PC-3 (cell line): ENCODE measurements around the gene BOLA3. TPM values are rescaled to one million over a fixed set of nuclear protein-coding genes. Genes with fewer than 3 reads are reported as not detected.

Experiments
- ATAC-seq: fragments of 200-7000 bp; cut with Tn5 transposase; 2 replicates; pipeline ENCODE4 v1.9.1; 2020; ENCODE audit warnings: mild to moderate bottlenecking, moderate library complexity
- BruUV-seq: library from RNA; stranded (reverse); fragments of 400-500 nt; replicated peaks from 2 replicates; lab custom pipeline; 2021; lab: Mats Ljungman, UMichigan
- CTCF ChIA-PET: fragments of 300-600 bp; sonication (Branson Sonifier 250); formaldehyde crosslinking; loops from one replicate; lab custom pipeline; 2022; ENCODE audit warnings: antibody characterized with exemption; lab: Charles Lee
- POLR2A ChIA-PET: fragments of 300-600 bp; sonication (Branson Sonifier 250); formaldehyde crosslinking; loops from one replicate; lab custom pipeline; 2022; ENCODE audit warnings: antibody characterized with exemption; ENCODE audit not compliant: unreplicated experiment; lab: Charles Lee
- DNase-seq: peaks from one replicate; pipeline ENCODE4 v3.0.0-alpha.2; 2015
- H2AFZ ChIP-seq: fragments of 300-600 bp; sonication (generic); 2 replicates; pipeline ENCODE4 v1.6.0; 2016; ENCODE audit warnings: antibody characterized with exemption, low read length
- H3F3A ChIP-seq: fragments of 300-600 bp; sonication (generic); one replicate; pipeline ENCODE4 v1.6.0; 2017; ENCODE audit warnings: antibody characterized with exemption, low read length, control low read depth, mild to moderate bottlenecking; ENCODE audit not compliant: unreplicated experiment
- H3K27ac ChIP-seq: fragments of 300-600 bp; sonication (generic); 2 replicates; pipeline ENCODE4 v1.5.1; 2016; ENCODE audit warnings: mild to moderate bottlenecking, low read length
- H3K27me3 ChIP-seq: fragments of 300-600 bp; sonication (generic); 2 replicates; pipeline ENCODE4 v1.6.1; 2016; ENCODE audit warnings: low read length, mixed read lengths
- H3K36me3 ChIP-seq: fragments of 300-600 bp; sonication (generic); 2 replicates; pipeline ENCODE4 v1.6.1; 2016; ENCODE audit warnings: low read depth, mixed run types, low read length, mixed read lengths
- H3K4me1 ChIP-seq: fragments of 300-600 bp; sonication (generic); 2 replicates; pipeline ENCODE4 v1.5.1; 2016; ENCODE audit warnings: low read length; ENCODE audit not compliant: insufficient read depth
- H3K4me2 ChIP-seq: fragments of 300-600 bp; sonication (generic); 2 replicates; pipeline ENCODE4 v1.6.0; 2016; ENCODE audit warnings: low read length
- H3K4me3 ChIP-seq: fragments of 300-600 bp; sonication (generic); 2 replicates; pipeline ENCODE4 v1.5.1; 2016; ENCODE audit warnings: mild to moderate bottlenecking, low read length, mixed read lengths
- H3K79me2 ChIP-seq: fragments of 300-600 bp; sonication (generic); 2 replicates; pipeline ENCODE4 v1.6.1; 2017; ENCODE audit warnings: low read length, mixed read lengths
- H3K9ac ChIP-seq: fragments of 300-600 bp; sonication (generic); 2 replicates; pipeline ENCODE4 v1.6.0; 2016; ENCODE audit warnings: mild to moderate bottlenecking, low read length
- H3K9me2 ChIP-seq: fragments of 300-600 bp; sonication (generic); replicated peaks from 2 replicates; pipeline ENCODE4 v1.6.1; 2016; ENCODE audit warnings: mixed run types, low read length, mixed read lengths
- H3K9me3 ChIP-seq: fragments of 300-600 bp; sonication (generic); 2 replicates; pipeline ENCODE4 v1.6.1; 2016; ENCODE audit warnings: low read length, mixed read lengths
- H4K20me1 ChIP-seq: fragments of 300-600 bp; sonication (generic); 2 replicates; pipeline ENCODE4 v1.6.1; 2016; ENCODE audit warnings: low read length, mixed read lengths
- EZH2 ChIP-seq: fragments of 300-600 bp; sonication (generic); IDR thresholded peaks from one replicate; pipeline ENCODE4 v1.6.1; 2017; ENCODE audit warnings: antibody characterized with exemption, mild to moderate bottlenecking, low read length; ENCODE audit not compliant: unreplicated experiment
- EZH2phosphoT487 ChIP-seq: fragments of 300-600 bp; sonication (generic); IDR thresholded peaks from 2 replicates; pipeline ENCODE4 v1.6.1; 2018; ENCODE audit warnings: mild to moderate bottlenecking, antibody characterized with exemption, low read length, borderline replicate concordance
- intact Hi-C: fragments of 100-400 bp; cut with micrococcal nuclease; formaldehyde crosslinking; loops from 2 replicates; pipeline ENCODE4 v1.9.0; 2023
- total RNA-seq: library from RNA; depleted of rRNA; stranded (reverse); fragments of >200 nt; gene quantifications from 2 replicates; pipeline ENCODE4 v1.2.3, GENCODE V29; 2014
- TF ChIP-seq, protein P1 (sequence below): fragments of 300-600 bp; sonication (generic); conservative IDR thresholded peaks from 2 replicates; pipeline ENCODE4 v1.5.1; 2017; ENCODE audit warnings: antibody characterized with exemption, low read depth, mild to moderate bottlenecking, low read length

BOLA3 gene
- total RNA-seq, 1 experiment from 2014 or later, result 104 TPM

DNA sequence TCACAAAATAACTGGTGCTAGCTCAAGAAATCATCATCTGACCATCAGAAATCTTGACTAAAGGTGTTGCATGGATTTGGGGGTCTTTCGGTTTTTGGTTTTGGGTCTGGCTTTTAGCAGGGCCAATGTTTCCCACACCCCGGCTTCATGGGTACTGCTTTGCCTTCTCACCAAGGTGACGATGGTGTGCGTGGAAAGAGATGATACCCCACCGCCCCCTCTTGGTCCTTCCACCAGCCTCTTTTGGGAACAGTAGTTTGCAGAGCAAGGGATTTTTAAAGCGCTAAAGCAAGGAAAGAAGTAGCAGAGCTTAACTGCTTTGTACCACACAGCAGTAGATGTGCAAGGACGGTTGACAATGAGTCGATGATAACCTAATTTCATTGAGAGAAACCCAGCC is 42.3 kb downstream of the BOLA3 start:
- CTCF ChIA-PET, result interaction anchor here (1.4 kb wide), 1 partner anchor 279 kb away, joined by 10 read pairs; no protein-coding TSS in a partner anchor
- intact Hi-C loops, result loop anchor here (1.0 kb wide), 1 partner anchor 281 kb away; no protein-coding TSS in a partner anchor
- H3K27me3 ChIP-seq, result no peaks in the 10 kb centered on the region
- H4K20me1 ChIP-seq, result no peaks in the 10 kb centered on the region
- no peaks in the 10 kb centered on the region for H3K9me3 ChIP-seq
- TF ChIP-seq EZH2phosphoT487 (no peak), EZH2 (no peak)
- TF ChIP-seq, protein P1, sequence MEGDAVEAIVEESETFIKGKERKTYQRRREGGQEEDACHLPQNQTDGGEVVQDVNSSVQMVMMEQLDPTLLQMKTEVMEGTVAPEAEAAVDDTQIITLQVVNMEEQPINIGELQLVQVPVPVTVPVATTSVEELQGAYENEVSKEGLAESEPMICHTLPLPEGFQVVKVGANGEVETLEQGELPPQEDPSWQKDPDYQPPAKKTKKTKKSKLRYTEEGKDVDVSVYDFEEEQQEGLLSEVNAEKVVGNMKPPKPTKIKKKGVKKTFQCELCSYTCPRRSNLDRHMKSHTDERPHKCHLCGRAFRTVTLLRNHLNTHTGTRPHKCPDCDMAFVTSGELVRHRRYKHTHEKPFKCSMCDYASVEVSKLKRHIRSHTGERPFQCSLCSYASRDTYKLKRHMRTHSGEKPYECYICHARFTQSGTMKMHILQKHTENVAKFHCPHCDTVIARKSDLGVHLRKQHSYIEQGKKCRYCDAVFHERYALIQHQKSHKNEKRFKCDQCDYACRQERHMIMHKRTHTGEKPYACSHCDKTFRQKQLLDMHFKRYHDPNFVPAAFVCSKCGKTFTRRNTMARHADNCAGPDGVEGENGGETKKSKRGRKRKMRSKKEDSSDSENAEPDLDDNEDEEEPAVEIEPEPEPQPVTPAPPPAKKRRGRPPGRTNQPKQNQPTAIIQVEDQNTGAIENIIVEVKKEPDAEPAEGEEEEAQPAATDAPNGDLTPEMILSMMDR, result no peak
- H3K36me3 ChIP-seq, result no peaks in the 10 kb centered on the region; the same call in 1 of the 2 replicates
- H3K79me2 ChIP-seq, result no peaks in the 10 kb centered on the region
- POLR2A ChIA-PET, result no interaction called here
- DNase-seq, result no peak
- no peak overlapping the region for H3K27ac ChIP-seq
- no peak overlapping the region for H3K4me2 ChIP-seq
- H3K9me2 ChIP-seq, result no peaks in the 10 kb centered on the region
- no peaks in the 10 kb centered on the region for H3K4me1 ChIP-seq
- H3F3A ChIP-seq, result no peaks in the 10 kb centered on the region
- no peak overlapping the region for H3K4me3 ChIP-seq
- BruUV-seq, result no TSS peak
- H3K9ac ChIP-seq, result no peak overlapping the region
- H2AFZ ChIP-seq, result no peak overlapping the region
- no peak for ATAC-seq

DNA sequence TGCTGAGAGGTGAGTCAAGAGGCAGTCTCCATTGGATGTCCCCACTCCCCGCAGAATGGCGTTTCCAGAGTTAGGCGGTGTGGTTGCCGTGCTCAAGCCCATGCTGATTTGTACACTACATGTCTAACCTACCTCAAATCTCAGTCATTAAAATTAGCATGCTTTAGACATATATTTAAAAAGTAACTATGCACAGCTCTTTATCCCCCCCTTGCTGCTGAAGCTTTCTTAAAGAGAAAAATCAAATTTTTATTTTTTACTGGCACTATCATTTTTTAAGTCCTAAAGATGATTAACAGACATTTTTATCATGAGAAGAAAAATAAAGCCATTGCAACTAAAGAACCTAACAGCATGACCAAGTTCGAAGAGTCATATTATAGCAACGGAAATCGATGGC is 42.9 kb downstream of the BOLA3 start:
- no peak overlapping the region for H3K4me2 ChIP-seq
- DNase-seq, result no peak
- no peak overlapping the region for H3K9ac ChIP-seq
- H3K36me3 ChIP-seq, result peaks cover under 1% of the 10 kb centered on the region; the same call in 1 of the 2 replicates
- H3K79me2 ChIP-seq, result no peaks in the 10 kb centered on the region
- ChIA-PET POLR2A (interaction anchor here (0.7 kb wide), 1 partner anchor 277 kb away, joined by 5 read pairs; no protein-coding TSS in a partner anchor), CTCF (interaction anchor here (1.4 kb wide), 1 partner anchor 278 kb away, joined by 10 read pairs; no protein-coding TSS in a partner anchor)
- no peak overlapping the region for H2AFZ ChIP-seq
- intact Hi-C loops, result loop anchor here (1.0 kb wide), 1 partner anchor 281 kb away; no protein-coding TSS in a partner anchor
- H3K9me2 ChIP-seq, result no peaks in the 10 kb centered on the region
- H3K27me3 ChIP-seq, result no peaks in the 10 kb centered on the region
- no peaks in the 10 kb centered on the region for H3K4me1 ChIP-seq
- no peaks in the 10 kb centered on the region for H3F3A ChIP-seq
- no peak overlapping the region for H3K4me3 ChIP-seq
- BruUV-seq, result no TSS peak
- no peak for ATAC-seq
- H4K20me1 ChIP-seq, result no peaks in the 10 kb centered on the region
- TF ChIP-seq EZH2phosphoT487 (no peak), EZH2 (no peak)
- TF ChIP-seq, protein P1, result 0 out of 2 replicates have a peak, but pooled peaks have one; percentile 28
- no peak overlapping the region for H3K27ac ChIP-seq
- H3K9me3 ChIP-seq, result no peaks in the 10 kb centered on the region

DNA sequence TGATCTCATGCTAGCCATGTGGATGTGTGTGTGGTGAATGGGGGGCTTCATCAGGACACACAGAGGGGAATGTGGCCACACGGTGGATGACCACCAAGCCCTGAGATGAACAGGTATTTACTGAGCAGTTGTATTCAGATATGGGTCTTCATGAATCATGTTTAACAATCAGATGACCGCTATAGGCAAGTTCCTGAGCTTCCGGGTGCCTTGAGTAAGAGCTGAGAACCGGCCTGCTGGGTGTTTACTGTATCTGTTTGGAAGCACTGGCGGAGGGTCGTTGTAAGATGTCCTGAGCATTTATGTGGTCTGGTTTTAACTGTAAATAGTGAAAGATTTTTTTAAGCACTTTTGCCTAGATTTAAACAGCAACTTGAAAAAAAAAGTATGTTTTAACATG is 43.9 kb downstream of the BOLA3 start:
- H2AFZ ChIP-seq, result no peak overlapping the region
- H4K20me1 ChIP-seq, result no peaks in the 10 kb centered on the region
- TF ChIP-seq EZH2 (no peak), EZH2phosphoT487 (no peak)
- TF ChIP-seq, protein P1, result no peak
- ChIA-PET POLR2A (no interaction called here), CTCF (no interaction called here)
- H3K36me3 ChIP-seq, result peaks cover 4% of the 10 kb centered on the region; the same call in 1 of the 2 replicates
- H3K9me3 ChIP-seq, result no peaks in the 10 kb centered on the region
- intact Hi-C loops, result no loop called here
- no peaks in the 10 kb centered on the region for H3K4me1 ChIP-seq
- no peaks in the 10 kb centered on the region for H3K27me3 ChIP-seq
- no peak overlapping the region for H3K27ac ChIP-seq
- no peaks in the 10 kb centered on the region for H3F3A ChIP-seq
- no peaks in the 10 kb centered on the region for H3K79me2 ChIP-seq
- H3K4me3 ChIP-seq, result no peak overlapping the region
- DNase-seq, result no peak
- no peak overlapping the region for H3K4me2 ChIP-seq
- no peaks in the 10 kb centered on the region for H3K9me2 ChIP-seq
- ATAC-seq, result no peak
- no TSS peak for BruUV-seq
- H3K9ac ChIP-seq, result no peak overlapping the region
